Neural cell (in vitro differentiated cells): Measurements from ENCODE around the gene MLEC. TPM values are rescaled to one million over a fixed set of nuclear protein-coding genes. Genes with fewer than 3 reads are reported as not detected.

ENCODE experiments used
- H2AFZ ChIP-seq: fragments of 200-600, 300-800 bp; sonication (generic), shearing (Covaris generic); 2 replicates; pipeline ENCODE4 v1.6.0; 2014; ENCODE audit warnings: low read depth, mild to moderate bottlenecking, antibody characterized with exemption, low read length, moderate library complexity
- H3F3A ChIP-seq: fragments of 200-600 bp; shearing (Covaris generic); 2 replicates; pipeline ENCODE4 v1.6.1; 2016; ENCODE audit warnings: mild to moderate bottlenecking, moderate library complexity, mixed read lengths, antibody characterized with exemption, low read length; ENCODE audit not compliant: insufficient read depth, poor library complexity, severe bottlenecking
- H3K27ac ChIP-seq: fragments of 200-600, 300-800 bp; sonication (generic), shearing (Covaris generic); 2 replicates; pipeline ENCODE4 v1.5.1; 2014; ENCODE audit warnings: mild to moderate bottlenecking, low read length, moderate library complexity
- H3K27me3 ChIP-seq: fragments of 300-800, 200-600 bp; sonication (generic), shearing (Covaris generic); 2 replicates; pipeline ENCODE4 v1.6.0; 2014; ENCODE audit warnings: mild to moderate bottlenecking, low read depth, low read length, moderate library complexity; ENCODE audit not compliant: insufficient read depth
- H3K36me3 ChIP-seq: fragments of 300-800, 200-600 bp; sonication (generic), shearing (Covaris generic); 2 replicates; pipeline ENCODE4 v1.5.1; 2014; ENCODE audit warnings: mild to moderate bottlenecking, antibody characterized with exemption, low read length, moderate library complexity; ENCODE audit not compliant: insufficient read depth
- H3K4me2 ChIP-seq: fragments of 300-800, 200-600 bp; sonication (generic), shearing (Covaris generic); 2 replicates; pipeline ENCODE4 v1.6.0; 2014; ENCODE audit warnings: mild to moderate bottlenecking, low read length
- H3K4me3 ChIP-seq: fragments of 300-800, 200-600 bp; sonication (generic), shearing (Covaris generic); 2 replicates; pipeline ENCODE4 v1.5.1; 2014; ENCODE audit warnings: mild to moderate bottlenecking, low read length, moderate library complexity
- H3K79me2 ChIP-seq: fragments of 200-600 bp; shearing (Covaris generic); replicated peaks from 2 replicates; pipeline ENCODE4 v1.6.0; 2014; ENCODE audit warnings: mild to moderate bottlenecking, low read length, moderate library complexity; ENCODE audit not compliant: insufficient read depth
- H3K9ac ChIP-seq: fragments of 300-800, 200-600 bp; sonication (generic), shearing (Covaris generic); 2 replicates; pipeline ENCODE4 v1.6.1; 2016; ENCODE audit warnings: mild to moderate bottlenecking, low read length, mixed read lengths
- H3K9me2 ChIP-seq: fragments of 200-600 bp; shearing (Covaris generic); 2 replicates; pipeline ENCODE4 v1.6.1; 2016; ENCODE audit warnings: mild to moderate bottlenecking, low read length, mixed read lengths; ENCODE audit not compliant: insufficient read depth
- H3K9me3 ChIP-seq: fragments of 200-600, 300-800 bp; sonication (generic), shearing (Covaris generic); 2 replicates; pipeline ENCODE4 v1.6.1; 2016; ENCODE audit warnings: mild to moderate bottlenecking, mixed run types, low read length, moderate library complexity, mixed read lengths
- H4K20me1 ChIP-seq: fragments of 200-600 bp; shearing (Covaris generic); 2 replicates; pipeline ENCODE4 v1.6.1; 2016; ENCODE audit warnings: mild to moderate bottlenecking, mixed run types; ENCODE audit not compliant: insufficient read depth
- EP300 ChIP-seq: fragments of 450-650 bp; conservative IDR thresholded peaks from 2 replicates; pipeline ENCODE4 v1.6.1; 2014; ENCODE audit warnings: antibody characterized with exemption, mild to moderate bottlenecking, moderate library complexity; ENCODE audit not compliant: poor library complexity, severe bottlenecking
- EZH2 ChIP-seq: fragments of 200-600, 300-800 bp; shearing (Covaris generic), sonication (generic); IDR thresholded peaks from 2 replicates; pipeline ENCODE4 v1.6.1; 2014; ENCODE audit warnings: antibody characterized with exemption, low read length, borderline replicate concordance, mild to moderate bottlenecking; ENCODE audit not compliant: insufficient read depth, poor library complexity, severe bottlenecking
- MXI1 ChIP-seq: fragments of 450-650 bp; conservative IDR thresholded peaks from 2 replicates; pipeline ENCODE4 v1.6.1; 2014; ENCODE audit warnings: antibody characterized with exemption, mild to moderate bottlenecking; ENCODE audit not compliant: poor library complexity, severe bottlenecking
- POLR2AphosphoS5 ChIP-seq: IDR thresholded peaks from 2 replicates; pipeline ENCODE4 v1.6.1; 2012
- RAD21 ChIP-seq: fragments of 450-650 bp; conservative IDR thresholded peaks from 2 replicates; pipeline ENCODE4 v1.6.1; 2014; ENCODE audit warnings: antibody characterized with exemption, mild to moderate bottlenecking, moderate library complexity
- SMC3 ChIP-seq: fragments of 450-650 bp; conservative IDR thresholded peaks from 2 replicates; pipeline ENCODE4 v1.6.1; 2014; ENCODE audit warnings: antibody characterized with exemption, mild to moderate bottlenecking, moderate library complexity; ENCODE audit not compliant: poor library complexity
- TAF1 ChIP-seq: IDR thresholded peaks from 2 replicates; pipeline ENCODE4 v1.6.1; 2012; ENCODE audit warnings: low read depth
- polyA plus RNA-seq: library from polyadenylated mRNA; depleted of rRNA; stranded (reverse); fragments of >200 nt; gene quantifications from 2 replicates; pipeline ENCODE4 v1.2.3, GENCODE V29; 2014
- TF ChIP-seq, protein P1 (sequence below): IDR thresholded peaks from 2 replicates; pipeline ENCODE4 v1.6.1; 2012; ENCODE audit warnings: borderline replicate concordance
- TF ChIP-seq, protein P2 (sequence below): fragments of 450-650 bp; IDR thresholded peaks from 2 replicates; pipeline ENCODE4 v1.5.1; 2014; ENCODE audit warnings: antibody characterized with exemption, mild to moderate bottlenecking, moderate library complexity; ENCODE audit not compliant: poor library complexity, severe bottlenecking

MLEC gene
- polyA plus RNA-seq, 1 donor from 2014 or later = 33.2 TPM

DNA sequence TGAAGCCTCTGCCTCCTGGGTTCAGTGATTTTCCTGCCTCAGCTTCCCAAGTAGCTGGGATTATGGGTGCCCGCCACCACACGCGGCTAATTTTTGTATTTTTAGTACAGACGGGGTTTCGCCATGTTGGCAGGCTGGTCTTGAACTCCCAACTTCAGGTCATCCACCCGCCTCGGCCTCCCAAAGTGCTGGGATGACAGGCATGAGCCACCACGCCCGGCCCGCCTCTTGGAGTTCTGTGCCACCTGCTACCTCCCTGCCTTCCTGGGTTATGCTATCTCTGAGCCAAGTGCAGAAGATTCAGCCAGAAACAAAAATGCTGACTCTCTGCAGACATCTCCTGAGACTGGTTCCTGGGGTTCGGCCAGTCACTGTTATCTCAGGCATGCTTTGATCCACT is 33.3 kb upstream of the MLEC start:
- H3K27me3 ChIP-seq = no peaks in the 10 kb centered on the region
- no peaks in the 10 kb centered on the region for H3K9me3 ChIP-seq
- no peak for TF ChIP-seq EZH2
- no peak for TF ChIP-seq EP300
- no peak for TF ChIP-seq RAD21
- TF ChIP-seq, protein P1, sequence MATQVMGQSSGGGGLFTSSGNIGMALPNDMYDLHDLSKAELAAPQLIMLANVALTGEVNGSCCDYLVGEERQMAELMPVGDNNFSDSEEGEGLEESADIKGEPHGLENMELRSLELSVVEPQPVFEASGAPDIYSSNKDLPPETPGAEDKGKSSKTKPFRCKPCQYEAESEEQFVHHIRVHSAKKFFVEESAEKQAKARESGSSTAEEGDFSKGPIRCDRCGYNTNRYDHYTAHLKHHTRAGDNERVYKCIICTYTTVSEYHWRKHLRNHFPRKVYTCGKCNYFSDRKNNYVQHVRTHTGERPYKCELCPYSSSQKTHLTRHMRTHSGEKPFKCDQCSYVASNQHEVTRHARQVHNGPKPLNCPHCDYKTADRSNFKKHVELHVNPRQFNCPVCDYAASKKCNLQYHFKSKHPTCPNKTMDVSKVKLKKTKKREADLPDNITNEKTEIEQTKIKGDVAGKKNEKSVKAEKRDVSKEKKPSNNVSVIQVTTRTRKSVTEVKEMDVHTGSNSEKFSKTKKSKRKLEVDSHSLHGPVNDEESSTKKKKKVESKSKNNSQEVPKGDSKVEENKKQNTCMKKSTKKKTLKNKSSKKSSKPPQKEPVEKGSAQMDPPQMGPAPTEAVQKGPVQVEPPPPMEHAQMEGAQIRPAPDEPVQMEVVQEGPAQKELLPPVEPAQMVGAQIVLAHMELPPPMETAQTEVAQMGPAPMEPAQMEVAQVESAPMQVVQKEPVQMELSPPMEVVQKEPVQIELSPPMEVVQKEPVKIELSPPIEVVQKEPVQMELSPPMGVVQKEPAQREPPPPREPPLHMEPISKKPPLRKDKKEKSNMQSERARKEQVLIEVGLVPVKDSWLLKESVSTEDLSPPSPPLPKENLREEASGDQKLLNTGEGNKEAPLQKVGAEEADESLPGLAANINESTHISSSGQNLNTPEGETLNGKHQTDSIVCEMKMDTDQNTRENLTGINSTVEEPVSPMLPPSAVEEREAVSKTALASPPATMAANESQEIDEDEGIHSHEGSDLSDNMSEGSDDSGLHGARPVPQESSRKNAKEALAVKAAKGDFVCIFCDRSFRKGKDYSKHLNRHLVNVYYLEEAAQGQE = no peak
- no peak for TF ChIP-seq POLR2AphosphoS5
- no peak for TF ChIP-seq TAF1
- H3F3A ChIP-seq = no peaks in the 10 kb centered on the region
- H4K20me1 ChIP-seq = no peaks in the 10 kb centered on the region
- no peaks in the 10 kb centered on the region for H3K79me2 ChIP-seq
- no peak overlapping the region for H3K4me2 ChIP-seq
- H3K36me3 ChIP-seq = no peaks in the 10 kb centered on the region
- no peaks in the 10 kb centered on the region for H3K9me2 ChIP-seq
- H3K9ac ChIP-seq = no peak overlapping the region
- H3K4me3 ChIP-seq = no peak overlapping the region
- no peak overlapping the region for H2AFZ ChIP-seq
- H3K27ac ChIP-seq = no peak overlapping the region

DNA sequence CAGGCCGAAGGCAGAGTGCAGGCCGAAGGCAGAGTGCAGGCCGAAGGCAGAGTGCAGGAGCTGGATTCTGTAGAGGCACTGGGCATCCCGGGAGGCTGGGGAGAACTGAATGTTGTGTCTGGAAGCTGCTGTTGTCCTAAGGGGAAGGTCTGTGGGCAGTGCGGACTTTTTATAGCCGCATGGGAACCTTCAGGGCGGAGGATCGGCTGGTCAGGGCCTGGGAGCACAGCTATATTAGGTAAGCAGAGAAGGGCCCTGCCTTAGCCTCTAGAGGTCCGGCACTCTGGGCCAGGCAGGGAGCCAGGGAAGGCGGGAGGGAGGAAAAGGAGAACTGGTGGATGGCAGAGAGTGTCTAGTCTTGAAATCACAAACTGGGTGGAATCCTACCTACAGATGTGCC is 32.3 kb upstream of the MLEC start:
- no peak overlapping the region for H3K4me3 ChIP-seq

More for the DNA sequence above, 32.3 kb upstream of the MLEC start:
- H3K79me2 ChIP-seq = no peaks in the 10 kb centered on the region
- H3K27ac ChIP-seq = no peak overlapping the region
- no peak overlapping the region for H2AFZ ChIP-seq
- H3K4me2 ChIP-seq = no peak overlapping the region
- TF ChIP-seq MXI1 = no peak
- no peak for TF ChIP-seq RAD21
- TF ChIP-seq, protein P2, sequence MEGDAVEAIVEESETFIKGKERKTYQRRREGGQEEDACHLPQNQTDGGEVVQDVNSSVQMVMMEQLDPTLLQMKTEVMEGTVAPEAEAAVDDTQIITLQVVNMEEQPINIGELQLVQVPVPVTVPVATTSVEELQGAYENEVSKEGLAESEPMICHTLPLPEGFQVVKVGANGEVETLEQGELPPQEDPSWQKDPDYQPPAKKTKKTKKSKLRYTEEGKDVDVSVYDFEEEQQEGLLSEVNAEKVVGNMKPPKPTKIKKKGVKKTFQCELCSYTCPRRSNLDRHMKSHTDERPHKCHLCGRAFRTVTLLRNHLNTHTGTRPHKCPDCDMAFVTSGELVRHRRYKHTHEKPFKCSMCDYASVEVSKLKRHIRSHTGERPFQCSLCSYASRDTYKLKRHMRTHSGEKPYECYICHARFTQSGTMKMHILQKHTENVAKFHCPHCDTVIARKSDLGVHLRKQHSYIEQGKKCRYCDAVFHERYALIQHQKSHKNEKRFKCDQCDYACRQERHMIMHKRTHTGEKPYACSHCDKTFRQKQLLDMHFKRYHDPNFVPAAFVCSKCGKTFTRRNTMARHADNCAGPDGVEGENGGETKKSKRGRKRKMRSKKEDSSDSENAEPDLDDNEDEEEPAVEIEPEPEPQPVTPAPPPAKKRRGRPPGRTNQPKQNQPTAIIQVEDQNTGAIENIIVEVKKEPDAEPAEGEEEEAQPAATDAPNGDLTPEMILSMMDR = no peak
- TF ChIP-seq POLR2AphosphoS5 = no peak
- TF ChIP-seq, protein P1 = no peak
- no peak for TF ChIP-seq EZH2
- no peak for TF ChIP-seq SMC3
- TF ChIP-seq EP300 = no peak
- TF ChIP-seq TAF1 = no peak
- no peaks in the 10 kb centered on the region for H4K20me1 ChIP-seq
- no peaks in the 10 kb centered on the region for H3K9me3 ChIP-seq
- H3K36me3 ChIP-seq = no peaks in the 10 kb centered on the region
- H3K27me3 ChIP-seq = no peaks in the 10 kb centered on the region
- H3F3A ChIP-seq = no peaks in the 10 kb centered on the region
- H3K9me2 ChIP-seq = no peaks in the 10 kb centered on the region
- no peak overlapping the region for H3K9ac ChIP-seq
